HG02588 (cell line): ENCODE measurements around the gene HEPACAM2.
A peak's percentile ranks its signal among the peaks of the same experiment; 100 is the strongest.

Experiments used
- ATAC-seq: cut with Tn5 transposase; IDR thresholded peaks from one replicate; pipeline ENCODE4 v1.9.1; 2021; ENCODE audit warnings: mild to moderate bottlenecking, moderate library complexity; ENCODE audit not compliant: unreplicated experiment

HEPACAM2 gene

DNA sequence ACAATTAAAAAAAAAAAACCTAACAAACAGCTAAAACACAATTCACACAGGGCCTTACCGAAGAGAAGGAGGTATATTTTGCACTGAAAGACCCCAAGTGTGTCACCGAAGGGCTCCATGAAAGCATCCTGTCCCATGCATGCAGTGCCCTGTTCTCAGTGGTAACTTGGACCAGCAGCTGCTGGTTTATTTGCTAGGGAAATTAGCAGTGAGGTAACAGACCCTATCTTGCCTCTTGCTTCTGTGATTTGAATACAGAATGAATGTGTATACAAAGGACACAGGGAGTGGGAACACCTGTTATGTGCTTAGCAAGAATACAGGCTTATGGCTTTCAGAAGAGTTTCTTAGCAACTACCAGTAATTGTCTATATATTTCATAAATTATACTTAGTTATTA, at the start of gene HEPACAM2:
Gene HEPACAM2, minus strand, starts transcription at position 160 of the 400 bp plus-strand sequence.
- no peak for ATAC-seq

- ATAC-seq: no peak
Observed at GRCh38 chr7:93265220-93265619, 39.0 kb upstream of the HEPACAM2 start.

GRCh38 chr7:93262535-93262934, 36.3 kb upstream of the HEPACAM2 start:
- ATAC-seq: no peak

- ATAC-seq: no peak
Observed at GRCh38 chr7:93258661-93259060, 32.4 kb upstream of the HEPACAM2 start.

- ATAC-seq: no peak
Observed at GRCh38 chr7:93249491-93250148, 23.4 kb upstream of the HEPACAM2 start.

DNA sequence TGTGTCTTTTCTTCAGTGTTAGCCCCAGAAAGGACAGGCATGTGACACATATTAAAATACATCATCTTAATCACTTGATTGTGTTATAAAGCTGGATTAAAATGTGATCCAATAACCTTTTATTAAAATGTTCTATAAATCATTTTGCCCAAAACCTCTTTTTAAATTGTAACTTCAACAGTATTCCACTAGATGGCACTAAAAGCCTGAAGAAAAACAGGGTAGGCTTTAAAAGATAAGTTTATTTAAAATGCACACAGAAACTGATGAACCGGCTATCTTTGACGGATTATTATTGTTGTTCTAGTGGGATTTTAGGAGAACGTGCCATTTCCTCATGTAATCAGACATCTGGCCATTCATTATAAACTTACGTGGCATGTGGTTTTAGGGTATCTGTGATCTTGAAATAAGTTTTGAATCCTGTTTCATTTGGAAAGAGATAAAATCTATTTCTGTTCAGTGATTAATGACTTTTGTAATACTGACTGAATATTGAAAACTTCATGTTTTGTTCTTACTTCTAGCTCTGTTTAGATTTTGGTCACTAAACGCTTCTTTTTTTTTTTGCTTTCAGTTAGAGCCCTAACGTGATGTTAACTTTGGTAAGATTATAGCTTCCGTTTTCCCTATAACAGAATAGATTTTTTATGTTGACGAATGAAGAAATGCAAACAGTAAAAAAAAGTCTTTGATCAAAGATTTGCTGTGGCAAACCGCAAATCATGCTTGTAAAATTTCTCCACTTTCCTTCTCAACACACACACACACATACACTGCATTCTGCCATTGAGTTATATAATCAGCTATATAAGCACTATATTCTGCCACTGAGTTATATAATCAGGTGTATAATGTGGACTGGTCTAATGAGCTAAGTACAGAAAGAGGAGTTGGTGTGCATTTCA, 19.5 kb upstream of the HEPACAM2 start:
- ATAC-seq: no peak

DNA sequence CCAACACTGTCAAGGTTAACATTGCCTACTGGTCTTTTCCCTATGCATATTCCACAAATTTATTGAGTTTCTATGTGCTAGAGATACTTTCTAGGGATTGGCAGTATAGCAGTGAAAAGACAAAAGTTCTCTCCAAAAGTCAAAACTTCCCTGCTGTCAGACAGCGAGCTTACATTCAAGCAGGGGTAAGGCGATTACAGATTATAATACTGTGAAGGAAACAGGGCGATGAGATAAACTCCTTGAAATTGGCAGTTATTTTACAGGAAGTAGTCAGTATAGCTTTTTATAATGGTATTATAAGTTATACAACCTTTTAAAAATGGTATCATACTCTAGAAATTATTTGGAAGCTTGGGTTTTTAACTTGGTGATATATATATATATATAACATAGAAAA, 15.8 kb upstream of the HEPACAM2 start:
- ATAC-seq: no peak

GRCh38 chr7:93239824-93240223, 13.6 kb upstream of the HEPACAM2 start:
- no peak for ATAC-seq

- ATAC-seq: no peak
Observed at GRCh38 chr7:93238748-93239147, 12.5 kb upstream of the HEPACAM2 start.

GRCh38 chr7:93238131-93238530, 11.9 kb upstream of the HEPACAM2 start:
- no peak for ATAC-seq

DNA sequence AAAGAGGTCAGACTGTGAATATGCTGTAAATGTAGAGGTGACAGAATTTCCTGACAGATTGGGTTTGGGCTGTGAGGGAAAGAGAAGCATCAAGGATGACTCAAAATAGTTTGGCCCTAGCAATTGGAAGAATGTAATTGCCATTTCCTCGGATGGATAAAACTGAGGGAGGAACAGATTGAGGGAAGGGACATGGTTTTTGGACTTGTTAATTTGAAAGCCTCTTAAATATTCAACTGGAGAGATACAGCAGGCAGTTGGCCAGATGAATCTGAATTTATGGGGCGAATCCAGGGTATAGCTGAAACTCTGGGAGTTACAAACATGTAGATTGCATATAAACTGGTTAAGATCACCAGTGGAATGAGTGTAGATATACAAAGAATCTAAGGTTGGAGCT, 9.3 kb upstream of the HEPACAM2 start:
- no peak for ATAC-seq

- peak; percentile 5 for ATAC-seq
Observed at GRCh38 chr7:93232673-93233018, 6.4 kb upstream of the HEPACAM2 start.

DNA sequence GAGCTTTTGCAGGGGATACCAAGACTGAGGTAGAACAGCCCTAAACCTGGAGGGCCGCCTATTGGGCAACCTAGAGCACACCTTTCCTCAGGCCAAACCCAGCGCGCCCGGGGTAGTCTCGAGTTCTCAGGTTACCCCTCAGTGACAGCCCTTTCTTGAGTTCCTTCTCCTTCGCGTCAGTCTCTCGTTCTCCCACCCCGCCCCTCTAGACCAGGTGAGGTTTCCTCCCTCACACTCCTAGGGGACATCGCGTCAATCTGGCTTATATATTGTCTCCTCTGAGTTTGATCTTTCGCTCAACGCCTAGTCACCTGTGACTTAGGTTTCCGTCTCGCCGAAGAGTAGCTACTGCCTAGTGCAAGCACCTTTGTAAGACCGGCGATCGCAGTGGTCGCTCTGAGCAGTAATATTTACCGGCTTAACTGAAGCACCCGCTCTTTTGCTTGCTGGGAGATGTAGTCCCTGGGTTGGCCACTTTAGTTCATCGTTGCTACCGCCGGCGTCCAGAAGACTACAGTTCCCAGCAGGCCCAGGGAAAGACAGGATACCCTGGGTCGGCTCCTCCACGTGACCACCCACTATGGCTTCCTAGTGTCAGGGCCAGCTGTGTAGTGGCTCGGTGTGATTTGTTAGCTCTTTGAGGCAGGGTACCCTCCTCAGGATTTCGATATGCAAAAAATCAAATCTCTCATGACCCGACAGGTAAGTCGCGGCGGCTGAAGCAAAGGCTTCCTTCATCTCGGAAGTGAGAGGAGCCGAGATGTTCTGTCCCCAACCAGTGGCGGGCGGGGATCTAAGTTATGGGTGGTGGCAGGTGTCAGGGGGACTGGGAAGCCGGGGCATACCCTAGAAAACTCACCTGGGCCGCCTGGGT, 5.8 kb upstream of the HEPACAM2 start, which contains the start of gene VPS50:
Gene VPS50, plus strand, starts transcription at position 568 of the 874 bp plus-strand sequence. Its CDS starts 102 bp downstream, at position 670.
- peak; percentile 99 for ATAC-seq

- ATAC-seq: no peak
Observed at GRCh38 chr7:93231259-93231658, 5.0 kb upstream of the HEPACAM2 start.

DNA sequence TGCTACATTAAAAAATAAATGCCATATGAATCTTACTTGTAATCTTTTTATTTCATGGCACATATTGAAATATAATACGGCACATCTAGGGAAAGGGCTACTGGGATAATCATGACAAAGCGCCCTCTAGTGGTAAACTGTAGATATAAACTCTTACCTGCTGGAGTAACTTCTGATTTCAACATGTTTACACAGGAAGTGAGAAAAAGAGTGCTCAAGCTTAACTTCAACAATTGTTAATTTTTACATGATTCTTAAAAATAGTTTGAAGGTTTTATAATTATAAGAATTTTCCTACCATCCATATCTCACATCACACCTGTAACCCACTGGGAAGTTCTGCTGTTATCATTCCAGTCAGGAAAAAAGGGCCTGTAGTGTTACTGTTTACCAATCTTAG, 2.0 kb upstream of the HEPACAM2 start:
- no peak for ATAC-seq

GRCh38 chr7:93219868-93220267, 6.4 kb downstream of the HEPACAM2 start:
- no peak for ATAC-seq

DNA sequence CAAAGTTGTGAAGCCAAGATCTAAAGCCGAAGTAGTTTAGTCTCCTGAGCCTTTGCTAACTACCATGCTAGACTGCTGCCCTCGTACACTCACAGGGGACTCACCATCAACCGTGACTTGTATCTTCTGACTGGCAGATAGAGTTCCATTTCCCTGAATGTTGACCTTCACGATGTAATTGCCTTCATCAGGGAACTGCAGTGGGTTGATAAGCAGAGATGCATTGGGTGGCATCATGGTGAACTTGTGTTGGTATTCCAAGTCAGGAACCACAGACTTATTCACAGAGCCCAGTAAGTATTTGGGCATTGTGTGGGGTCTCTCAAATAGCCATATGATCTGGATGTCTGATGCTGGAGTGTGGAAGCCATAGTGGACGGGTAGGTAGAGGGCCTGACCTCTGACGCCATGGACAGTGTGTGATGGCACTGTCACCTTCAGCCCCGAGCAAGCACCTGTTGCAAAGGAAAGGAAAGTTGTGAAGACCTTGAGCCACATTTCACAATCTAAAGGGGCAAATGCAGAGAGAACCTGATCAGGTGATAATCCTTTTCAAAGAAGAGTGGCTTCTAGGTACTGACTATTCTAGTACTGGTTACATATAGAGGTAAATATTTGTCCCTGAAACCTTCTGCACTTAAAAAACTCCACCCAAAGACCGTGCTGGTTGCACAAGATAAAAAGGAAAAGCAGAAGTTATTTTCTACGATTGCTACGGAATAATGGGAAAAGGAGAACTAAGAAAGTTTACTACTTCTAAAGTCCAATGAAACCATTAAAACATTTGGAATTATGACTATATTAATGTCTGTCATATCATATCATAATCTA, 7.1 kb downstream of the HEPACAM2 start:
- no peak for ATAC-seq

DNA sequence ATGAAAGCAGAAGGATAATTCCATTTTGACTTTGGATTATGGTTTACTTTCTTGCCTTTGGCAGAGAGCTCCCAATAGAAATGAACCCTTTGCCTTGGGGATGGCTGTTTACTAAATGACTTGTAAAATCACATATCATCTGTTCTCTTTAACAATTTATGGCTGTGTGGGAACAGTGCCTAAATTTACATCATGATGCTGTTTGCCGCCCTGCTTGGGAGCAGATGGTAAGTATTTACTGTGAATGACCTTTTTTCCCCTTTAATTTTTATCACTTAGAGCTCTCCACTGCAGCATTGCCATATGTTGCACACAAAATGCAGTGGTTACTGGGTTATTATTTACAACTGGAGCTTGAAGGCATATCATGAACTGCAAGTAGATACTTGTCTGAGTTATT, 13.4 kb downstream of the HEPACAM2 start:
- ATAC-seq: no peak

- ATAC-seq: no peak
Observed at GRCh38 chr7:93211228-93211818, 14.9 kb downstream of the HEPACAM2 start.

DNA sequence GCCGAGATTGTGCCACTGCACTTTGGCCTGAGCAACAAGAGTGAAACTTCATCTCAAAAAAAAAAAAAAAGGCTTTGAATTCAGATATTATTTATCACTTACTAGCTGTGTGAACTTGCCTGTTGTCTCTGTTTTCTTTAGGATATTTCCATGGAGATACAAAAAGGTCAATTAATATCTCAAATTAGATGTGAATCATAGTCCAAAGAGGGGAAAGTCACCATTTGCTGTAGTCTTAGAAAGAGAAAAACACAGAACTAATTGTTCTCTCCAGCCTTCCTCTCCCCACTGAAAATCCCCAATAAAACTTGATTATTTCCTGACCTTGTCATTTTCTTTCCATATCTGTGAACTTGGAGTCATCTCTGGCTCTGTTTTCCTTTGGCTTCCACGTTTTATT, 21.2 kb downstream of the HEPACAM2 start:
- no peak for ATAC-seq
